Activated CD4-positive, alpha-beta T cell treated with anti-CD3 and anti-CD28 coated beads, Interleukin-2, amount 10 ng/mL, durations not matched to agents 7 days and 5 days (primary cell): Measurements from ENCODE around the gene PAWR. TPM values are rescaled to one million over a fixed set of nuclear protein-coding genes. Genes with fewer than 3 reads are reported as not detected.
"Not testable (repeated sequence)": the region's sequence is repeated elsewhere in the genome, so short reads cannot be mapped to it uniquely, and the experiment has no call there.

ENCODE experiments used
- CTCF ChIA-PET: fragments of 350-600 bp; sonication (Branson Sonifier 250); formaldehyde crosslinking; loops from one replicate; lab custom pipeline; 2021; ENCODE audit warnings: antibody characterized with exemption; lab: Charles Lee
- POLR2A ChIA-PET: fragments of 350-600 bp; sonication (Branson Sonifier 250); formaldehyde crosslinking; loops from one replicate; lab custom pipeline; 2021; ENCODE audit warnings: antibody characterized with exemption; lab: Charles Lee
- DNase-seq: peaks from one replicate; pipeline ENCODE4 v3.0.0-alpha.2; 2020
- H3K27ac Mint-ChIP-seq: one replicate; pipeline ENCODE4 v1.8.0; 2021; ENCODE audit warnings: mild to moderate bottlenecking, moderate library complexity, mixed read lengths
- H3K27me3 Mint-ChIP-seq: one replicate; pipeline ENCODE4 v1.8.0; 2021; ENCODE audit warnings: mixed read lengths
- H3K36me3 Mint-ChIP-seq: one replicate; pipeline ENCODE4 v1.8.0; 2021; ENCODE audit warnings: low read depth, mixed read lengths
- H3K4me1 Mint-ChIP-seq: one replicate; pipeline ENCODE4 v1.8.0; 2021; ENCODE audit warnings: mixed read lengths
- H3K4me3 Mint-ChIP-seq: one replicate; pipeline ENCODE4 v1.8.0; 2021; ENCODE audit warnings: mild to moderate bottlenecking, moderate library complexity, mixed read lengths
- H3K9me3 Mint-ChIP-seq: one replicate; pipeline ENCODE4 v1.8.0; 2021; ENCODE audit warnings: mixed read lengths
- total RNA-seq, 2 experiments: library from RNA; stranded (reverse); gene quantifications; one replicate each; pipeline ENCODE4 v1.2.3, GENCODE V29; 2021

Gene PAWR
- total RNA-seq, 2 experiments from 2014 or later: 7.6 to 8.0 TPM

DNA sequence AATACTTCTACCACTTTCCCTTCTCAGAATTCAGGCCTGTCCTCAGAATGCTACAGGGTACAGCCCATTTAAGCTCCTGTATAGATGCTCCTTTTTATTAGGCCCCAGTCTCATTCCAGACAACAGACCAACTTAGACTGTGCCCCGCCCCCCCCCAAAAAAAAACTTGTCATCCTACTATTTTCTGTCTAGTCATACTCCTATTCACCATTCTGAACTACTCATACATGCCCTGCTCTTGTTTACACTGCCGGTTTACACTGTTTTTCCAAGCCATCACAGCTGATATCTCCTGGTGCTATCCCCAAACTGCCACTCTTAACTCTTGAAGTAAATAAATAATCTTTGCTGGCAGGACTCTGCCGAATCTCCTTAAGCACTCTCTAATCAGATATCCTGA, 146.3 kb downstream of the PAWR start:
- H3K27me3 Mint-ChIP-seq, H3K36me3 Mint-ChIP-seq, DNase-seq, POLR2A ChIA-PET, H3K4me3 Mint-ChIP-seq, H3K9me3 Mint-ChIP-seq, CTCF ChIA-PET, H3K27ac Mint-ChIP-seq, H3K4me1 Mint-ChIP-seq: not testable (repeated sequence)

DNA sequence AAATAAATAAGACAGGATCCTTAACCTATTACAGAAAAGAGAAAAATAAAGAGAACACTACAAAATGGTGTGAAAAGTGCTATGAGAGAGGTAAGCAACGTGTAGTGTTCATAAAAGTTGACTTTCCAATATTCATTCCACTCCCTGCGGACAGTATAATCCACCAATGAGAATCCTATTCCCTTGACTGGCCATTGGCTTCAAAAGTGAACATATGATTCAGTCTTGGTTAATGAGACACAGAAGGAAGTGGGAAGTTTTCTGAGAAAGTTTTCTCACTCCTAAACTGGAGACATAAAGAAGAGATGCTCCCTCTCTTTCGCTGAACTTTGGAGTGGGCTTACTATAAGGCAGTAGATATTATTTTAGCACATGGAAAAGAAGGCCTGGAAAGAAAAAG, 153.1 kb downstream of the PAWR start:
- H3K4me1 Mint-ChIP-seq: no peaks in the 10 kb centered on the region
- H3K27ac Mint-ChIP-seq: no peak overlapping the region
- no peaks in the 10 kb centered on the region for H3K36me3 Mint-ChIP-seq
- ChIA-PET CTCF (no interaction called here), POLR2A (no interaction called here)
- no peak overlapping the region for H3K4me3 Mint-ChIP-seq
- DNase-seq: no peak
- H3K9me3 Mint-ChIP-seq: no peaks in the 10 kb centered on the region
- H3K27me3 Mint-ChIP-seq: no peaks in the 10 kb centered on the region

- Mint-ChIP-seq H3K4me1 (no peaks in the 10 kb centered on the region), H3K36me3 (no peaks in the 10 kb centered on the region), H3K4me3 (no peak overlapping the region), H3K27ac (no peak overlapping the region), H3K27me3 (no peaks in the 10 kb centered on the region), H3K9me3 (no peaks in the 10 kb centered on the region)
- CTCF ChIA-PET: no interaction called here
- POLR2A ChIA-PET: no interaction called here
- no peak for DNase-seq
These were observed 155.0 kb downstream of the PAWR start for GRCh38 chr12:79535751-79536150.

Other genes with a start within 250 kb of the PAWR start
- 100 to 1,000 TPM in 1 of 2 experiments, 10 to 100 TPM in 1; 89.4 to 124 TPM for gene PPP1R12A, start 244.1 kb upstream of the PAWR start, total RNA-seq